Stimulated activated CD8-positive, alpha-beta memory T cell treated with anti-CD3 and anti-CD28 coated beads, Interleukin-12 subunit alpha, Interleukin-12 subunit beta, amount 100 ng/mL, for 4 hours (primary cell): ENCODE data around the gene SRRM3.
"Not testable (repeated sequence)": the region's sequence is repeated elsewhere in the genome, so short reads cannot be mapped to it uniquely, and the experiment has no call there.

Source experiments
- DNase-seq: peaks from one replicate; pipeline ENCODE4 v3.0.0-alpha.2; 2020; ENCODE audit warnings: low read depth

The SRRM3 gene

GRCh38 chr7:76189276-76189675 is 12.4 kb upstream of the SRRM3 start:
- no peak for DNase-seq

- DNase-seq: no peak
Measured at GRCh38 chr7:76191783-76192240, 9.9 kb upstream of the SRRM3 start.

GRCh38 chr7:76193466-76193865 is 8.2 kb upstream of the SRRM3 start:
- DNase-seq: no peak

- no peak for DNase-seq
Measured at GRCh38 chr7:76193883-76194282, 7.8 kb upstream of the SRRM3 start.

GRCh38 chr7:76196786-76197185 is 4.9 kb upstream of the SRRM3 start:
- no peak for DNase-seq

- DNase-seq: no peak
Measured at GRCh38 chr7:76198202-76198601, 3.5 kb upstream of the SRRM3 start.

- no peak for DNase-seq
Measured at GRCh38 chr7:76202666-76203030, 952 bp downstream of the SRRM3 start.

- DNase-seq: no peak
Measured at GRCh38 chr7:76204147-76204546, 2.5 kb downstream of the SRRM3 start.

- no peak for DNase-seq
Measured at GRCh38 chr7:76206633-76207032, 4.9 kb downstream of the SRRM3 start.

- DNase-seq: no peak
Measured at GRCh38 chr7:76209310-76209709, 7.6 kb downstream of the SRRM3 start.

- no peak for DNase-seq
Measured at GRCh38 chr7:76211216-76211615, 9.5 kb downstream of the SRRM3 start.

- DNase-seq: not testable (repeated sequence)
Measured at GRCh38 chr7:76215349-76215748, 13.7 kb downstream of the SRRM3 start.

- no peak for DNase-seq
Measured at GRCh38 chr7:76216381-76217082, 14.8 kb downstream of the SRRM3 start.

GRCh38 chr7:76217942-76218566 is 16.4 kb downstream of the SRRM3 start:
- DNase-seq: no peak

- DNase-seq: no peak
Measured at GRCh38 chr7:76220185-76221057, 18.7 kb downstream of the SRRM3 start.

GRCh38 chr7:76222333-76222732 is 20.6 kb downstream of the SRRM3 start:
- DNase-seq: no peak

GRCh38 chr7:76222839-76223238 is 21.1 kb downstream of the SRRM3 start:
- DNase-seq: no peak

- DNase-seq: no peak
Measured at GRCh38 chr7:76223286-76223972, 21.7 kb downstream of the SRRM3 start.

- DNase-seq: no peak
Measured at GRCh38 chr7:76224695-76225094, 23.0 kb downstream of the SRRM3 start.

- DNase-seq: no peak
Measured at GRCh38 chr7:76225379-76225778, 23.7 kb downstream of the SRRM3 start.

GRCh38 chr7:76225951-76226350 is 24.3 kb downstream of the SRRM3 start:
- no peak for DNase-seq

GRCh38 chr7:76226878-76227423 is 25.3 kb downstream of the SRRM3 start:
- not testable (repeated sequence) for DNase-seq
